Lung (tissue), 12 donors: ENCODE measurements around the gene MIER2. TPM values are rescaled to one million over a fixed set of nuclear protein-coding genes. Genes with fewer than 3 reads are reported as not detected.
A peak's percentile ranks its signal among the peaks of the same experiment; 100 is the strongest.

ENCODE experiments used
- ATAC-seq: fragments of 200-7000 bp; cut with Tn5 transposase; one replicate; pipeline ENCODE4 v1.9.1; 2020; ENCODE audit warnings: moderate number of reproducible peaks; ENCODE audit not compliant: insufficient read depth, low FRiP score
- DNase-seq, 3 donors: peaks; one replicate each; pipeline ENCODE4 v3.0.0-alpha.2; 2013 to 2017
- H3K27ac ChIP-seq, 2 donors: one replicate each; pipeline ENCODE4 v1.5.1; 2013; ENCODE audit warnings: mild to moderate bottlenecking in 2 of 2, moderate library complexity in 2 of 2, control low read depth in 1 of 2, inconsistent platforms in 1 of 2, low read depth in 1 of 2, low read length in 1 of 2
- H3K27me3 ChIP-seq, 3 donors: one replicate each; pipeline ENCODE4 v1.5.1; 2013; ENCODE audit warnings: low read length in 2 of 3; ENCODE audit not compliant: control insufficient read depth in 3 of 3, insufficient read depth in 3 of 3
- H3K36me3 ChIP-seq, 4 donors: one replicate each; pipeline ENCODE4 v1.5.1; 2013; ENCODE audit warnings: low read length in 4 of 4, mild to moderate bottlenecking in 1 of 4, moderate library complexity in 1 of 4; ENCODE audit not compliant: control insufficient read depth in 4 of 4, insufficient read depth in 4 of 4
- H3K4me1 ChIP-seq, 5 donors: one replicate each; pipeline ENCODE4 v1.5.1; 2013; ENCODE audit warnings: low read length in 5 of 5, mild to moderate bottlenecking in 2 of 5, moderate library complexity in 1 of 5; ENCODE audit not compliant: control insufficient read depth in 5 of 5, insufficient read depth in 5 of 5
- H3K4me3 ChIP-seq: one replicate; pipeline ENCODE4 v1.5.1; 2013; ENCODE audit warnings: mild to moderate bottlenecking, control low read depth, moderate library complexity
- H3K9ac ChIP-seq, 2 donors: one replicate each; pipeline ENCODE4 v1.5.1; 2013; ENCODE audit warnings: low read length in 2 of 2, control low read depth in 1 of 2; ENCODE audit not compliant: insufficient read depth in 1 of 2
- H3K9me3 ChIP-seq, 4 donors: one replicate each; pipeline ENCODE4 v1.5.1; 2013; ENCODE audit warnings: low read length in 3 of 4, mild to moderate bottlenecking in 1 of 4, moderate library complexity in 1 of 4; ENCODE audit not compliant: control insufficient read depth in 4 of 4, insufficient read depth in 3 of 4
- WGBS, 2 donors: extraction: QIAGEN DNeasy Blood & Tissue Kit; methylation state at CpG; one replicate each; pipeline ENCODE4 v1.1.7; 2013; 5-methylcytosine and 5-hydroxymethylcytosine counted together
- polyA plus RNA-seq, 2 donors: library from polyadenylated mRNA; stranded (reverse); fragments of 200-250 nt; gene quantifications; one replicate each; pipeline ENCODE4 v1.2.1, GENCODE V29; 2013
- total RNA-seq, 2 donors: library from RNA; depleted of rRNA in 1 of 2; stranded (reverse); fragments of >200 nt in 1 of 2; gene quantifications; one replicate each; pipeline ENCODE4 v1.2.1, GENCODE V29; 2014 to 2021
- TF ChIP-seq, protein P1 (sequence below): IDR thresholded peaks from 2 replicates; pipeline ENCODE4 v1.5.1; 2012; ENCODE audit warnings: mild to moderate bottlenecking; ENCODE audit errors: control extremely low read depth, extremely low read depth
- donor health status: control.
- donor health status: control.
- donor health status: Bipolar disorder and iron deficiency.
- donor health status: healthy.
- donor health status: DM: yes; HTN: yes; CAD: no.

MIER2 gene
- total and polyA plus RNA-seq, 4 donors: 19.4 to 34.9 (median 28.3) TPM

DNA sequence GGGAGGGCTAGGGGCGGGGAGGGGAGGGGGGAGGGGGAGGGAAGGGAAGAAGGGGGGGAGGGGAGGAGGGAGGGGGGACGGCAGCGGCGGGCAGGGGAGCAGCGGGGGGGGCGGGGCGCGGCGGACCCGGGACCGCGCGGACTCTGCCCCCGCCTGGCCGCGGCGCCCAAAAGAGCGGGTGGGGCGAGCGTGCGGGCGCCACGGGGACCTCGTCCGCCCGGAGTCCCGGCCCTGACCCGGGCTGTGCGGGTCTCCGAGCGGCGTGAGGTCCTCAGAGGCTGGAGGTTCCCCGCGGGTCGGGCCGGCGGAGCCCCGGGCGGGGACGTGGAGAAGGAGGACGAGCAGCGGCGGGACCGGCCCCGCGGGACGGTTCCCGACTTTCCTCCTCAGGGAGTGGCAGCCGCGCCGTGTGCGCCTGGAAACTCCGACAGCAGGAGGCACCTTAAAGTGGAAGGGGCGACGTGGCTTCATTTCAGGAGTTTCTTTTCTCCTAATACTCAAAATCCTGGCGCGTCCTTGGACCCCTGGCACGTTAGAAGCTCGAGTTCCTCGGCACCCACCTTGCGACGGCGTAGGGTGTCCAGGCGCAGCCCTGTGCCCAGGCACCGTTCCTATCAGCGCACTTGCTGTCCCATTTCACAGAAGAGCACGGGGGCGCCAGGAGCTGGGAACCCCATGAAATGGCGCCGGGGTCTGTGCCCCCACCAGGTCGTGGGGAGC is 52.9 kb downstream of the MIER2 start:
- H3K27me3 ChIP-seq: peaks cover 0 to 43% (median 27%) of the 10 kb centered on the region in 3 donors
- no peaks in the 10 kb centered on the region for H3K9me3 ChIP-seq
- no peak overlapping the region for H3K4me3 ChIP-seq
- H3K27ac ChIP-seq: no peak overlapping the region
- TF ChIP-seq, protein P1, sequence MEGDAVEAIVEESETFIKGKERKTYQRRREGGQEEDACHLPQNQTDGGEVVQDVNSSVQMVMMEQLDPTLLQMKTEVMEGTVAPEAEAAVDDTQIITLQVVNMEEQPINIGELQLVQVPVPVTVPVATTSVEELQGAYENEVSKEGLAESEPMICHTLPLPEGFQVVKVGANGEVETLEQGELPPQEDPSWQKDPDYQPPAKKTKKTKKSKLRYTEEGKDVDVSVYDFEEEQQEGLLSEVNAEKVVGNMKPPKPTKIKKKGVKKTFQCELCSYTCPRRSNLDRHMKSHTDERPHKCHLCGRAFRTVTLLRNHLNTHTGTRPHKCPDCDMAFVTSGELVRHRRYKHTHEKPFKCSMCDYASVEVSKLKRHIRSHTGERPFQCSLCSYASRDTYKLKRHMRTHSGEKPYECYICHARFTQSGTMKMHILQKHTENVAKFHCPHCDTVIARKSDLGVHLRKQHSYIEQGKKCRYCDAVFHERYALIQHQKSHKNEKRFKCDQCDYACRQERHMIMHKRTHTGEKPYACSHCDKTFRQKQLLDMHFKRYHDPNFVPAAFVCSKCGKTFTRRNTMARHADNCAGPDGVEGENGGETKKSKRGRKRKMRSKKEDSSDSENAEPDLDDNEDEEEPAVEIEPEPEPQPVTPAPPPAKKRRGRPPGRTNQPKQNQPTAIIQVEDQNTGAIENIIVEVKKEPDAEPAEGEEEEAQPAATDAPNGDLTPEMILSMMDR: no peak
- H3K36me3 ChIP-seq: no peaks in the 10 kb centered on the region
- H3K4me1 ChIP-seq: peaks cover 0 to 19% (median 7%) of the 10 kb centered on the region in 5 donors
- 29 to 41% methylated on average over 31 to 67 of the region's 71 CpGs for WGBS, 2 donors
- ATAC-seq (no peak), DNase-seq (no peak)
- H3K9ac ChIP-seq: no peak overlapping the region

DNA sequence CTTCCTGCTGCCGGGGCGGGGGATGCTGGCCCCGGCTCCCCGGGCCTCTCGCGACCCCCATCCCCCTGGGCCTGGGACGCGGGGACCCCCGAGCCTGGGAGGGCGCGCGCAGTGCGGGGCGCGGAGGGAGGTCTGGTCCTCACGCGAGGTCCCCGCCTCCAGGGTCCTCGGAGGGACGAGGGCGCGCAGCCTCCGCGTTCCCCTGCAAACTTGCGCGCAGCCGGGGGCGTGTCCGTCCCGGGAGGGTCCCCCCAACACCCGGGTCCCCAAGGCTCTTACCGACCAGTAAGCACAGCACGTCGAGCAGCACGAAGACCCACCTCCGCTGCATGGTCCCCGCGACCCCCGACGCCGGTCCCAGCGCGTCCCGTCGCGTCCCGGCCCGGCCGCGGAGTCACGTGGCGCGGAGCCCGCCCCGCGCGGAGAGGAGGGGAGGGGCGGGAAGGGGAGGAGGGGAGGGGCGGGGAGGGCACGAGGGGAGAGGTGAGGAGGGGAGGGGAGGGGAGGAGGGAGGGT is 53.5 kb downstream of the MIER2 start, which contains the start of gene PLPP2:
TSS of gene PLPP2 (minus strand) at position 398 of the 516 bp plus-strand sequence. CDS start at position 331, 67 bp downstream.
- WGBS, 2 donors: 2 to 3% methylated on average over 26 to 53 of the region's 60 CpGs
- no peaks in the 10 kb centered on the region for H3K36me3 ChIP-seq
- TF ChIP-seq, protein P1: no peak
- H3K9me3 ChIP-seq: no peaks in the 10 kb centered on the region
- DNase-seq (no peak), ATAC-seq (no peak)
- peaks cover 0 to 43% (median 27%) of the 10 kb centered on the region in 3 donors for H3K27me3 ChIP-seq
- H3K4me1 ChIP-seq: peaks cover 0 to 19% (median 7%) of the 10 kb centered on the region in 5 donors
- H3K4me3 ChIP-seq: peak within 1 kb of the TSS; percentile 18
- H3K9ac ChIP-seq: no peak within 1 kb of the TSS
- H3K27ac ChIP-seq: peak within 1 kb of the TSS in 1 of 2 donors; percentile 49

DNA sequence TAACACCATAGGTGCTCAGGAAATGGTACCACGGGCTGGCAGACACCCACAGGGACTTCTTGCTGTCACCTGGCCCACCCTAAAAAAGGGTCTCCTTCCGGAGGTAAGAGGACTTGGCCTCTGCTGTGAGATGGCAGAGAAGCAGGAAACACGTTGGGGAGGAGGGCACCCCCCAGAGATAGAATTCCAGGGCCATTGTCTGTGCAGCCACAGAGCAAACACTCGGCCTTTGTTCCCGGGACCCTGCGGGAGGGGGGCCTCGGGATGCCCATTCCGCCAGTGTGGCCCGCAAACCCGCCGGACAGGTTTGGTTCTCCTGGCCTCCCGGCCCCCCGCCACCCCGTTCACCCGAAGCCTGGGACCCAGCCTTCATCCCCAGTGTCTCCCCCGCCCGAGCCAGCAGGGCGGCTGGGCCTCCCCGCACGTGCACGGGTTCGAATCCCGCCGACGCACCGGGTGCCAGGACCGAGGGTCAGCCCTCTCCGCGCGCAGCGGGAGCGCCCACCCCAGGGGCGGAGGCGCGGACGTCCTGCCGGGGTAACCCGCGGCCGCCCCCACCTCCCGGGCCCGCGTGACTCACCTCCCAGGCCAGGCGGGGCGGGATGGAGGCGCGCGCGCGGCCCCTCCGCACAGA is 54.1 kb downstream of the MIER2 start:
- Histone ChIP-seq H3K9ac (no peak overlapping the region), H3K27ac (peak overlapping the region in 1 of 2 donors; percentile 49)
- TF ChIP-seq, protein P1: no peak

More for the DNA sequence above, 54.1 kb downstream of the MIER2 start:
- peak; percentile 56 to 81 (median 79) for DNase-seq
- WGBS, 2 donors: 2% methylated on average over 45 to 51 of the region's 51 CpGs
- peaks cover 0 to 17% (median 7%) of the 10 kb centered on the region in 5 donors for H3K4me1 ChIP-seq
- no peaks in the 10 kb centered on the region for H3K9me3 ChIP-seq
- no peaks in the 10 kb centered on the region for H3K36me3 ChIP-seq
- H3K4me3 ChIP-seq: no peak overlapping the region
- H3K27me3 ChIP-seq: peaks cover 0 to 43% (median 27%) of the 10 kb centered on the region in 3 donors
- ATAC-seq: no peak
